ENCODE data around the gene ZNF491.
"Not testable (repeated sequence)": the region's sequence is repeated elsewhere in the genome, so short reads cannot be mapped to it uniquely, and the experiment has no call there.

ZNF491 gene

DNA sequence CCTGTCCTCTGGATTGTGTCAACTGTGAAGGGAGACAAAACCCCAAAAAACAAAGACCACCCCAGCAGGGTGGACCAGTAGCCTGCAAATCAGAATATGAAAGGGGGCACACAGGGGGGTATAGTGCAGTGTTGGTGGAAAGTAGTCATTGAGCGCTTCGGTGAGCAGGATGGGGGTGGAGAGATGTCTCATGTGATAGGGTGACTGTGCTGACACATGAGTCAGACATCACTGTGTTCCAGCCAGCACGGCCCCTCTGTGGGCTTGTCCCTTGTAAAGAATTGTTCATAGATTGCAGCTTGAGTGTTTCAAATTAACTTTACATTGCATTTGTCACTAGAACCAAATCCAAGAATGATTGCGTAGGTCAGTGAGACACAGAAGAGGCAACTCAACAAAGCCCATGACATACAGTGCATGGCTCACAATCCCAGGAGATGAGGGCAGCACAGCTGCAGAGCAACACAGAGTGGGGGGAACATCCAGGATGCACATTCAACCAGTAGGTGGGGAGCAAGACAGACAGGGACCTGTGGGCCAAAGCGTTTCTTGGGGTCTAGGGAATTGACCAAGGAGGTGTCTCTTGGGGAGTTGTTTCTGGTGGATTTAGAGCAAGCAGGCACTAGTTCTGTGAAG lies 23.3 kb downstream of the ZNF491 start:
- DNase-seq (no peak), ATAC-seq (replicated peaks) (no peak)
- Mint-ChIP-seq H3K27ac (no peak overlapping the region), H3K4me1 (ENCODE audit: low read depth in 2 of 2) (peaks cover 4 to 15% of the 10 kb centered on the region in 2 donors), H3K4me3 (no peak overlapping the region), H3K9me3 (peaks cover 3 to 10% of the 10 kb centered on the region in 2 donors), H3K36me3 (ENCODE audit: insufficient read depth) (peaks cover 3% of the 10 kb centered on the region), H3K27me3 (no peaks in the 10 kb centered on the region)

DNA sequence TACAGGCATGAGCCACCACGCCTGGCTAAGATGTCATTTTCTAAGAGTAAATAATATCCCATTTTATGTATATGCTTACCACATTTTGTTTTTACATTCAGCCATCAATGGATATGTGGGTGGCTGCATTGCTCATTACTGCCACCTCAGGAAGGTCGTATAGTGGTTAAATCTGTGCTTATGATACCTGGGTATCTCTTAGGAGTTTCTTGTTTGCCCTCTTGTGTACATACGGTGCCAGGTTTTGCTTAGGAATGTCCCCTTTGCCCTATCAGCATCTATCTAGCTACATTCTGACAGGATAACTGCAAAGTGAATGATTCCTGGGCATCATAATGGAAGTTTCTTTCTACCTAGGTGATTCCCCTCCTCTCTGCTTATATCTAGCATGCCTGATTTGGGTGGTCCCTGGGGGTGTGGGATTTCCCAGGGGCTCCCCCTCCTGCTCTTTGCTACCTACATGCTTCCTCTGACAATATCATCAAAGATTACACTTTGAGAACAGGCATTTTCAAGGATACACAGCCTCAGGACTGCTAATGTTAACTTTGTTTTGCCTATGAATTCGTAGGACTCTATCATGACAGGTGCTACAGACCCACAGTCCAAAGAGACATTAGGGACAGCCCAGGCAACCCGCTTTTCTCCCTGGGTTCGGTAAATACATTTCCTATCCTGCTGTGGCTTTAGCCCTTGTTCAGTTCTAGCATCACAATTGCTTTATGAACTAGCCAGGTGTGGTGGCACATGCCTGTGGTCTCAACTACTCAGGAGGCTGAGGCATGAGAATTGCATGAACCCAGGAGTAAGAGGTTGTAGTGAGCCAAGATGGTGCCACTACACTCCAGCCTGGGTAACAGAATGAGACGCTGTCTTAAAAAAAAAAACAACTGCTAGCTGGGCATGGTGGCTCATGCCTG lies 30.9 kb downstream of the ZNF491 start:
- peaks cover 8 to 10% of the 10 kb centered on the region in 2 donors for H3K9me3 Mint-ChIP-seq

DNA sequence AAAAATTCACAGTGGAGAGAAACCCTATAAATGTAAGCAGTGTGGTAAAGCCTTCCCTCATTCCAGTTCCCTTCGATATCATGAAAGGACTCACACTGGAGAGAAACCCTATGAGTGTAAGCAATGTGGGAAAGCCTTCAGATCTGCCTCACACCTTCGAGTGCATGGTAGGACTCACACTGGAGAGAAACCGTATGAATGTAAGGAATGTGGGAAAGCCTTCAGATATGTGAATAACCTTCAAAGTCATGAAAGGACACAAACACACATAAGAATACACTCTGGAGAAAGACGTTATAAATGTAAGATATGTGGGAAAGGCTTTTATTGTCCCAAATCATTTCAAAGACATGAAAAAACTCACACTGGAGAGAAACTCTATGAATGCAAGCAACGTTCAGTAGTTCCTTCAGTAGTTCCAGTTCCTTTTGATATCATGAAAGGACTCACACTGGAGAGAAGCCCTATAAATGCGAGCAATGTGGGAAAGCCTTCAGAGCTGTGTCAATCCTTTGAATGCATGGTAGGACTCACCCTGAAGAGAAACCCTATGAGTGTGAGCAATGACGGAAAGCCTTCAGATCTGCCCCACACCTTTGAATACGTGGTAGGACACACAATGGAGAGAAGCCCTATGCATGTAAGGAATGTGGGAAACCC lies 34.1 kb downstream of the ZNF491 start:
- Mint-ChIP-seq H3K9me3 (peaks cover 8 to 9% of the 10 kb centered on the region in 2 donors), H3K36me3 (ENCODE audit: insufficient read depth) (peaks cover 13% of the 10 kb centered on the region)
- no peak for ATAC-seq (replicated peaks)

More for the DNA sequence above, 30.9 kb downstream of the ZNF491 start:
- not testable (repeated sequence) for DNase-seq; H3K27ac Mint-ChIP-seq; H3K4me3 Mint-ChIP-seq; ATAC-seq (replicated peaks); H3K4me1 Mint-ChIP-seq (ENCODE audit: low read depth in 2 of 2); H3K27me3 Mint-ChIP-seq
- peaks cover 13% of the 10 kb centered on the region for H3K36me3 Mint-ChIP-seq (ENCODE audit: insufficient read depth)

DNA sequence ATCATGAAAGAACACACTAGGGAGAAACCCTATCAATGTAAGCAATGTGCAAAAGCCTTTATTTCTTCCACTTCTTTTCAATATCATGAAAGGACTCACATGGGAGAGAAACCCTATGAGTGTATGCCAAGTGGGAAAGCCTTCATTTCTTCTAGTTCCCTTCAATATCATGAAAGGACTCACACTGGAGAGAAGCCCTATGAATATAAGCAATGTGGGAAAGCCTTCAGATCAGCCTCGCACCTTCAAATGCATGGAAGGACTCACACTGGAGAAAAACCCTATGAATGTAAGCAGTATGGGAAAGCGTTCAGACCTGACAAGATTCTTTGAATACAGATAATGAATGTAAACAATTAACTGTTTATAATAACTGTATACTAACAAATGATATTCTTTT lies 35.2 kb downstream of the ZNF491 start:
- Mint-ChIP-seq H3K9me3 (peaks cover 8 to 9% of the 10 kb centered on the region in 2 donors), H3K4me1 (ENCODE audit: low read depth in 2 of 2) (no peaks in the 10 kb centered on the region), H3K27me3 (no peaks in the 10 kb centered on the region), H3K27ac (no peak overlapping the region), H3K4me3 (no peak overlapping the region), H3K36me3 (ENCODE audit: insufficient read depth) (peaks cover 13% of the 10 kb centered on the region)
- DNase-seq: no peak
- ATAC-seq (replicated peaks): no peak

More for the DNA sequence above, 34.1 kb downstream of the ZNF491 start:
- DNase-seq: no peak
- Mint-ChIP-seq H3K4me1 (ENCODE audit: low read depth in 2 of 2) (no peaks in the 10 kb centered on the region), H3K4me3 (no peak overlapping the region), H3K27me3 (no peaks in the 10 kb centered on the region), H3K27ac (no peak overlapping the region)

DNA sequence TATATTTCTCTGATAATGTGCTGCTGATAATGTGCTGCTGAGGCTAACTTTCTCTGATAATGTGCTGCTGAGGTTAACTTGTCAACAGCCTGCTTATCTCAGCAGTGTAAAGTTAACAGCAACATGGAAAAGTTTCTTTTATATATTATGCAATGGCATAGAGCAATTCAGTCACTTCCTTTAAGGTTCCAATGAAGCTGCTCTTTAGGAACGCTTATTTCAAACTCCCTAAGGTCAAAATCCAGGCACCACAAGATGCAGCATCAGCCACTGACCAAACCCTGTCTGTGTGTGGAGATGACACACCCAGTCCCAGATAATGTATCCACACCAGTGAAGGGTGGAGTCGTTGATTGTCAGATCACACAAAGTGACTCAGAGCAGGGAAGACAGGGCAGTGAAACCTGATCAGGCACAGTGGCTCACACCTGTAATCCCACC lies 37.3 kb downstream of the ZNF491 start:
- H3K9me3 Mint-ChIP-seq; H3K36me3 Mint-ChIP-seq (ENCODE audit: insufficient read depth); H3K27ac Mint-ChIP-seq; ATAC-seq (replicated peaks); H3K4me3 Mint-ChIP-seq; H3K4me1 Mint-ChIP-seq (ENCODE audit: low read depth in 2 of 2); H3K27me3 Mint-ChIP-seq; DNase-seq: not testable (repeated sequence)

DNA sequence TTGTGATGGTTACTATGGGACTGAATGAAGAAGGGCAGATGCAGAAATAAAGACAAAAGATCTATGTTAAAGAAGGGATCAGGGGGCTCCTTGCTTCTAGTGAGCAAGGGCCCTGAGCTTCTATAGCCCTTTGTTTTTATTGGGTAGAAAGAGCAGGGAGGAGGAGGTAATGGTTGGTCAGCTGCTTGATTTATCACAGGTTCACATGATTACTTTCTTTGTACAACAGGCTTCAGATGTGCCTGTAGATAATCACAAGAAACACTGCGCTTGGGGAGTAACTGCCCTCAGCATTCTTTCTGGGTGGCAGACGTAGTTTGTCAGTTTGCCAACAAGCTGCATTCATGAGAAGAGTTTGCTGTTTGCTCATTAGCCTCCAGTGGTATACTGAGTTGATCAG lies 45.4 kb downstream of the ZNF491 start:
- no peaks in the 10 kb centered on the region for H3K9me3 Mint-ChIP-seq
- H3K27me3 Mint-ChIP-seq: peaks cover 0 to 18% of the 10 kb centered on the region in 2 donors
- H3K36me3 Mint-ChIP-seq (ENCODE audit: insufficient read depth): no peaks in the 10 kb centered on the region
- H3K27ac Mint-ChIP-seq: no peak overlapping the region
- H3K4me1 Mint-ChIP-seq (ENCODE audit: low read depth in 2 of 2): peaks cover 4% of the 10 kb centered on the region in 2 donors
- no peak for ATAC-seq (replicated peaks)
- no peak overlapping the region for H3K4me3 Mint-ChIP-seq
- DNase-seq: no peak

DNA sequence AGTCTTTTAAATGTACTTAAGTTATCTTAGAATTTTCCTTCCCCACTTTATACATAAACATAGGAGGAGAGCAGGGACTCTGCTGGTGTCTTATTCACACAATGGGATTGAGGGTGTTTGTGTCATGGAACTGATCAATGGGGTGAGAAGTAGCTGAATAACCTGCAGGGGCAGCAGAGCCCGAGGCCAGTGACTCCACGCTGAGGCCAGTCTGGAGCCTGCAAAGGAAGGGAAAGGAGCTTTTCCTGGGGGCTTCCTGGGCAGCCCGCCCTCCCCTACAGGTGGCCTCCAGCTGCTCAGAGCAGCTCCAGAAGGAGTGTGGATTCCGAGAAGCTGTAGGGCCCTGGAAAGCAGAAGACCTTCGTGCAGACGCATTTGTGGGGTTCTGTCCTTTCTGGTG lies 49.3 kb downstream of the ZNF491 start:
- not testable (repeated sequence) for H3K9me3 Mint-ChIP-seq; H3K4me1 Mint-ChIP-seq (ENCODE audit: low read depth in 2 of 2); DNase-seq; H3K36me3 Mint-ChIP-seq (ENCODE audit: insufficient read depth); ATAC-seq (replicated peaks)
- Mint-ChIP-seq H3K27me3 (peaks cover 0 to 29% of the 10 kb centered on the region in 2 donors), H3K27ac (peak overlapping the region in 1 of 2 donors; percentile 18), H3K4me3 (peak overlapping the region; percentile 79 to 80)

DNA sequence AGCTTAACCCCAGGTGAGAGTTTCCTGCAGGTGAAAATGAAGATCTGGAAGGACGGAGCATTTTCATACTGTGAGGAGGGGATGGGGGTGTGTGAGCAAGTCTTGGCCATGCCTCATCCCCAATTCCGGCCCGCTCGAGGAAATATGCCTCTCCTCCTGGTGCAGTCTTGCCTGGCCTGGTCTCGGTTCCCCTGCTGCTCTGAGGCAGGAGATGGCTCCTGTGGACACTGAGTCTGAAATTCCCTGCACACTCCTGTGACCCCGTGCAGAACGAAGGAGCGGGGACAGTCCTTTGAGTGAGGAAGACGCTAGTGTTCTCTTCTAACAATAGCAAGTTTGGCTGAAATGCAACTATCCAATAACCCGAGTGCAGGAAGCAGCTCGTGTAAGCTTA lies 49.9 kb downstream of the ZNF491 start:
- Mint-ChIP-seq H3K27ac (peak overlapping the region in 1 of 2 donors; percentile 59), H3K4me3 (peak overlapping the region; percentile 79 to 80), H3K9me3 (peaks cover 0 to 4% of the 10 kb centered on the region in 2 donors), H3K4me1 (ENCODE audit: low read depth in 2 of 2) (peaks cover 9% of the 10 kb centered on the region in 2 donors), H3K36me3 (ENCODE audit: insufficient read depth) (no peaks in the 10 kb centered on the region), H3K27me3 (peaks cover 0 to 29% of the 10 kb centered on the region in 2 donors)
- no peak for DNase-seq
- ATAC-seq (replicated peaks): no peak

DNA sequence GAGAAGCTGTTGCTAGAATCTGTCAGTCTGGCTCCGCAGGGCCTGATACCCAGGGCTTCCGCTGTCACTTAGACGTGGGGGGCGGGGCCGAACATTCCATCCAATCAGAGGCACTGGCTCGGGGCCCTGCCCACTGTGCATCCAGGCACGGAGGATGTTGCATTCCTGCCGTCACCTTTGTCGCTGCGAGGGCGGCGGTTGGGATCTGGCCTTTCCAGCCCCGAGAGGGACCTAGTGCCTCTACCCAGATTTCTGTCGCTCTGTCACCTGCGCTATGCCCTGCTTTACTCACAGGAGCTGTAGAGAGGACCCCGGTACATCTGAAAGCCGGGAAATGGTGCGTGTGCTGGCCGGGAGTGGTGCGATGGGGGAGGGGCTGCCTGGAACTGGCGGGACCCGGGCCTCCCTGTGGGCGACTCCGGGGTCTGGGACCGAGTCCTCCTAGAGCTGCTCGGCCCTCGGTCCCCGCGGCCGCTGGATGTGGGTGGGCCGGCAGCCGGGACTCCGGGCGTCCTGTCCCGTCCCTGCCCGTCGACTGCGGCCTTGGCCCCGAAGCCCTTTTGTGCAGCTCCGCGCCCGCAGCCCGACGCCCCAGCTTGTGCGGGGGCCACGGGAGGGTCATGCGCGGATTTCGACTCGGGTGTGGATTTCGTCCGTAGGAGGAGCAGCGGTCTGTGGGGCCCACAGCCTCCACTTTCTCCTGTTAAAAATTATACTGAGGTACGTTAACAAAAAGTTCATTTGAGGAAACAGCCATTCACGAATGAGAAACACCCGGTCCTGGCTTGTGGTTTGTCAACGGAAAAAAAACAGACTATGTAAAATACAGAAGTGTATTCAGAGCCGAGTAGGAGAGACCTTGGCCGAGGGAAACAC lies 50.5 kb downstream of the ZNF491 start, which contains the start of gene ZNF439:
ZNF439 (plus strand) TSS at position 133 of the 876 bp plus-strand sequence; CDS start at position 275, 142 bp downstream.
- Mint-ChIP-seq H3K4me1 (ENCODE audit: low read depth in 2 of 2) (peaks cover 9% of the 10 kb centered on the region in 2 donors), H3K4me3 (peak within 1 kb of the TSS; percentile 79 to 80), H3K27ac (peak within 1 kb of the TSS; percentile 49 to 59), H3K27me3 (peaks cover 0 to 29% of the 10 kb centered on the region in 2 donors), H3K9me3 (peaks cover 0 to 4% of the 10 kb centered on the region in 2 donors), H3K36me3 (ENCODE audit: insufficient read depth) (no peaks in the 10 kb centered on the region)
- ATAC-seq (replicated peaks) (peak; percentile 99), DNase-seq (peak; percentile 58 to 72 (median 60))

DNA sequence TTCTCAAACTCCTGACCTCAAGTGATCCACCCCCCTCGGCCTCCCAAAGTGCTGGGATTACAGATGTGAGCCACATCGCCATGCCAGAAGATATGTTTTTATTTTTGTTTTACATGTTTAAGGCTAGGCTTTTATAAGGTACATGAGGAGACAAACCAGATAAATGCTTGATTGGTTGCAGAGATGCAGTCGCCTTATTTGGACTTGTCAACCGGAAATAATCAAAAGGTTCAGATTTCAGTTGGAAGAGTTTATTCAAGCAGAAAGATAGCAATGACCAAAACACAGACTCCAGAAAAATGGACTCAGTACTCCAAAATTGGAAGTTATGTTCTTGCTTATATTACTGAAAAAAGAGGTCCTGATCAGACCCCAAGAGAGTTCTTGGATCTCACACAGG lies 52.0 kb downstream of the ZNF491 start:
- not testable (repeated sequence) for H3K36me3 Mint-ChIP-seq (ENCODE audit: insufficient read depth); H3K9me3 Mint-ChIP-seq; DNase-seq; H3K27ac Mint-ChIP-seq; H3K4me1 Mint-ChIP-seq (ENCODE audit: low read depth in 2 of 2); ATAC-seq (replicated peaks); H3K4me3 Mint-ChIP-seq
- peaks cover 0 to 29% of the 10 kb centered on the region in 2 donors for H3K27me3 Mint-ChIP-seq

DNA sequence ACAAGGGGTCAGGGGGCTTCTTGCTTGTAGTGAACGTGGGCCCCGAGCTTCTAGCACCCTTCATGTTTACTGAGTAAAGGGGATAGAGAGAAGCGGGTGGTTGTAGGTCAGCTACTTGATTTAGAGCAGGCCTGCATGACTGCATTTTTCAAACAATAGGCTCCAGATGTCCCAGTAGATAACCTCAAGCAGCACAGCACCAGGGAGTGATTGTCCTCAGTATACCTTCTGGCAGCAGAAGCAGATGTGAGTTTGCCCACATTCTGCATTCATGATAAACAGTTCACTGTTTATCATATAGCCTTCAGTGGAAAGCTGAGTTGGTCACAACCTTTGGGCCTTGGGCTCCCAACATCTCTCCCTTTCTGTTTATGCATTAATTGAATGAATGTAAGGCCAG lies 55.0 kb downstream of the ZNF491 start:
- Mint-ChIP-seq H3K4me1 (ENCODE audit: low read depth in 2 of 2) (peaks cover 6 to 7% of the 10 kb centered on the region in 2 donors), H3K27ac (no peak overlapping the region), H3K9me3 (peaks cover 4 to 14% of the 10 kb centered on the region in 2 donors), H3K4me3 (no peak overlapping the region), H3K27me3 (peaks cover 0 to 14% of the 10 kb centered on the region in 2 donors), H3K36me3 (ENCODE audit: insufficient read depth) (no peaks in the 10 kb centered on the region)
- ATAC-seq (replicated peaks) (no peak), DNase-seq (no peak)

DNA sequence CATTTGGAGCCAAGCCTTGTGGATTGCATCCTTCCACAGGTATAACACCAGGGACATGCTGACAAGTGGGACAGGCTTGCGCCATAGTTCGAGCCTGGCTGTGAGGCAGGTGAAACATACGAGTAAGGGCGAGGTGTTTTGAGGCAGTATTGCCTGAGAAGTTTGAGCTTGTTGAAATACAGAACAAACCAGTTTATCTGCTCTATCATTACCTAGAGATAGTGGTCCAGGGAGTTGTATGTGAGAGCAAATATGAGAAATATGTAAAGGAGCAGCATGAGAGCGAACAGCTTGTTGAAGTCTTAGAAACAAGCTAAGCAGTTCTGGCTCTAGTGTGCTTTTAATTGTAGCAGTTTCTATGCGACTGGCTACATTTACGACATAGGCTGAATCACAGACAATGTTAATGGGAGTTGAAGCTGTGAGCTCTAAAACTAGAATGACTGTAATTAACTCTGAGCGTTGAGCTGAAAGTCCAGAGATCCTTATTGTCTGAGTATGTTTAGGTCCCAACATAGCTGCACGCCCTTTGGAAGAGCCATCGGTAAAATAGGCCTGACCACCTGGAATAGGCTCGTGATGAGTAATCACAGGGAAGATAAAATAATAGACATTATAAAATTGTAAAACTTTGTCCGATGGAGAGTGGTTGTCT lies 58.4 kb downstream of the ZNF491 start:
- no peaks in the 10 kb centered on the region for H3K27me3 Mint-ChIP-seq
- DNase-seq (no peak), ATAC-seq (replicated peaks) (no peak)
- H3K36me3 Mint-ChIP-seq (ENCODE audit: insufficient read depth): no peaks in the 10 kb centered on the region
- H3K27ac Mint-ChIP-seq: no peak overlapping the region
- H3K4me3 Mint-ChIP-seq: no peak overlapping the region
- no peaks in the 10 kb centered on the region for H3K4me1 Mint-ChIP-seq (ENCODE audit: low read depth in 2 of 2)
- H3K9me3 Mint-ChIP-seq: peaks cover 0 to 14% of the 10 kb centered on the region in 2 donors
